PC-9 (cell line): ENCODE data around the gene C9. TPM values are rescaled to one million over a fixed set of nuclear protein-coding genes. Genes with fewer than 3 reads are reported as not detected.

ENCODE experiments used
- BruUV-seq: library from RNA; stranded (reverse); fragments of 400-500 nt; replicated peaks from 2 replicates; lab custom pipeline; 2021; lab: Mats Ljungman, UMichigan
- CTCF ChIA-PET: fragments of 300-600 bp; sonication (Branson Sonifier 250); formaldehyde crosslinking; loops from one replicate; lab custom pipeline; 2022; ENCODE audit warnings: antibody characterized with exemption; lab: Charles Lee
- POLR2A ChIA-PET: fragments of 300-600 bp; sonication (Branson Sonifier 250); formaldehyde crosslinking; loops from one replicate; lab custom pipeline; 2022; ENCODE audit warnings: antibody characterized with exemption; ENCODE audit not compliant: unreplicated experiment; lab: Charles Lee
- DNase-seq, 2 experiments: peaks; one replicate each; pipeline versions ENCODE4 v3.0.0 to v3.0.0-alpha.2; 2015 to 2022; ENCODE audit warnings: mixed read lengths in 1 of 2
- H2AFZ ChIP-seq: fragments of 200-600 bp; sonication (generic); 2 replicates; pipeline ENCODE4 v1.8.1; 2017; ENCODE audit warnings: antibody characterized with exemption
- H3F3A ChIP-seq: fragments of 200-600 bp; sonication (generic); 2 replicates; pipeline ENCODE4 v1.8.1; 2017; ENCODE audit warnings: antibody characterized with exemption, mild to moderate bottlenecking, low read depth; ENCODE audit not compliant: insufficient read depth
- H3K27ac ChIP-seq: fragments of 200-600 bp; sonication (generic); 2 replicates; pipeline ENCODE4 v1.6.1; 2016; ENCODE audit warnings: mixed run types
- H3K27me3 ChIP-seq: fragments of 200-600 bp; sonication (generic); 2 replicates; pipeline ENCODE4 v1.6.1; 2016; ENCODE audit warnings: low read depth, mixed run types; ENCODE audit not compliant: insufficient read depth
- H3K36me3 ChIP-seq: fragments of 200-600 bp; sonication (generic); 2 replicates; pipeline ENCODE4 v1.6.1; 2016; ENCODE audit warnings: low read depth, mixed run types
- H3K4me1 ChIP-seq: fragments of 200-600 bp; sonication (generic); replicated peaks from 2 replicates; pipeline ENCODE4 v1.6.1; 2016; ENCODE audit warnings: mixed run types; ENCODE audit not compliant: insufficient read depth
- H3K4me2 ChIP-seq: fragments of 200-600 bp; sonication (generic); 2 replicates; pipeline ENCODE4 v1.6.1; 2017; ENCODE audit warnings: mixed run types
- H3K4me3 ChIP-seq: fragments of 200-600 bp; sonication (generic); 2 replicates; pipeline ENCODE4 v1.6.1; 2016; ENCODE audit warnings: mixed run types
- H3K79me2 ChIP-seq: fragments of 200-600 bp; sonication (generic); 2 replicates; pipeline ENCODE4 v1.6.1; 2017; ENCODE audit warnings: low read depth, mixed run types
- H3K9me2 ChIP-seq: fragments of 200-600 bp; sonication (generic); 2 replicates; pipeline ENCODE4 v1.8.1; 2017; ENCODE audit warnings: mild to moderate bottlenecking; ENCODE audit not compliant: insufficient read depth
- H3K9me3 ChIP-seq: fragments of 200-600 bp; sonication (generic); 2 replicates; pipeline ENCODE4 v1.8.1; 2016; ENCODE audit warnings: low read depth; ENCODE audit not compliant: insufficient read depth
- H4K20me1 ChIP-seq: fragments of 200-600 bp; sonication (generic); 2 replicates; pipeline ENCODE4 v1.8.1; 2017; ENCODE audit not compliant: insufficient read depth
- CTCF ChIP-seq: fragments of 200-600 bp; sonication (generic); conservative IDR thresholded peaks from 2 replicates; pipeline ENCODE4 v1.6.1; 2017; ENCODE audit warnings: mixed run types, antibody characterized with exemption, mild to moderate bottlenecking, moderate library complexity
- EZH2 ChIP-seq: fragments of 200-600 bp; sonication (generic); IDR thresholded peaks from 2 replicates; pipeline ENCODE4 v1.8.0; 2017; ENCODE audit warnings: antibody characterized with exemption, low read depth
- intact Hi-C: fragments of 100-400 bp; cut with micrococcal nuclease; formaldehyde crosslinking; loops from one replicate; pipeline ENCODE4 v1.10.0; 2022; ENCODE audit not compliant: unreplicated experiment
- total RNA-seq: library from RNA; stranded (reverse); gene quantifications from 2 replicates; pipeline ENCODE4 v1.2.3, GENCODE V29; 2021

Gene C9
- total RNA-seq, 1 experiment from 2014 or later, result not detected

- ChIA-PET POLR2A (no interaction called here), CTCF (no interaction called here)
- H3K4me2 ChIP-seq, result no peak overlapping the region
- H2AFZ ChIP-seq, result no peak overlapping the region
- DNase-seq, result no peak
- peaks cover 13% of the 10 kb centered on the region for H3K4me1 ChIP-seq
- no peaks in the 10 kb centered on the region for H4K20me1 ChIP-seq
- H3F3A ChIP-seq, result no peaks in the 10 kb centered on the region
- no peaks in the 10 kb centered on the region for H3K79me2 ChIP-seq
- H3K4me3 ChIP-seq, result no peak overlapping the region
- no peak for TF ChIP-seq CTCF
- TF ChIP-seq EZH2, result no peak
- H3K9me2 ChIP-seq, result no peaks in the 10 kb centered on the region
- no peak overlapping the region for H3K27ac ChIP-seq
- BruUV-seq, result no TSS peak
- H3K36me3 ChIP-seq, result no peaks in the 10 kb centered on the region
- no peaks in the 10 kb centered on the region for H3K27me3 ChIP-seq
- H3K9me3 ChIP-seq, result no peaks in the 10 kb centered on the region; the same call in 1 of the 2 replicates
- intact Hi-C loops, result no loop called here
Observed at GRCh38 chr5:39253196-39253595, 111.1 kb downstream of the C9 start.

GRCh38 chr5:39249564-39250274, 114.6 kb downstream of the C9 start:
- no peak for DNase-seq
- no peaks in the 10 kb centered on the region for H3K79me2 ChIP-seq
- H3K36me3 ChIP-seq, result no peaks in the 10 kb centered on the region
- H3K4me2 ChIP-seq, result no peak overlapping the region
- no peak overlapping the region for H3K27ac ChIP-seq
- no peaks in the 10 kb centered on the region for H3F3A ChIP-seq
- H3K4me3 ChIP-seq, result no peak overlapping the region
- H3K27me3 ChIP-seq, result no peaks in the 10 kb centered on the region
- no peak overlapping the region for H2AFZ ChIP-seq
- intact Hi-C loops, result no loop called here
- ChIA-PET CTCF (no interaction called here), POLR2A (no interaction called here)
- no peaks in the 10 kb centered on the region; the same call in 1 of the 2 replicates for H3K9me3 ChIP-seq
- no peaks in the 10 kb centered on the region for H4K20me1 ChIP-seq
- BruUV-seq, result no TSS peak
- TF ChIP-seq EZH2 (no peak), CTCF (no peak)
- no peaks in the 10 kb centered on the region for H3K4me1 ChIP-seq
- H3K9me2 ChIP-seq, result no peaks in the 10 kb centered on the region

GRCh38 chr5:39249069-39249468, 115.2 kb downstream of the C9 start:
- Histone ChIP-seq H3K9me3 (no peaks in the 10 kb centered on the region; the same call in 1 of the 2 replicates), H2AFZ (no peak overlapping the region), H3F3A (no peaks in the 10 kb centered on the region), H3K4me3 (no peak overlapping the region), H4K20me1 (no peaks in the 10 kb centered on the region), H3K4me1 (no peaks in the 10 kb centered on the region), H3K27me3 (no peaks in the 10 kb centered on the region), H3K4me2 (no peak overlapping the region), H3K36me3 (no peaks in the 10 kb centered on the region), H3K27ac (no peak overlapping the region), H3K79me2 (no peaks in the 10 kb centered on the region), H3K9me2 (no peaks in the 10 kb centered on the region)
- BruUV-seq, result no TSS peak
- POLR2A ChIA-PET, result no interaction called here
- intact Hi-C loops, result no loop called here
- no peak for TF ChIP-seq EZH2
- no peak for TF ChIP-seq CTCF
- CTCF ChIA-PET, result no interaction called here
- DNase-seq, result no peak
